ENCODE measurements around the gene ZNF644.
A peak's percentile ranks its signal among the peaks of the same experiment; 100 is the strongest.
"Not testable (repeated sequence)": the region's sequence is repeated elsewhere in the genome, so short reads cannot be mapped to it uniquely, and the experiment has no call there.

The ZNF644 gene

GRCh38 chr1:91021686-91022517, at the start of gene ZNF644:
Gene ZNF644 (minus strand): TSS chr1:91022035. CDS start chr1:90982353, 39,682 bp downstream.
- peak; percentile 93 for DNase-seq
- no peak for TF ChIP-seq GATA1 (IDR thresholded peaks at IDR 0.05; ENCODE audit: low read depth, low read length)
- TF ChIP-seq POLR2A (IDR thresholded peaks at IDR 0.05; ENCODE audit: low read length) = peak; percentile 89

GRCh38 chr1:91070298-91070697, 48.5 kb upstream of the ZNF644 start:
- no peak for DNase-seq
- TF ChIP-seq POLR2A (IDR thresholded peaks at IDR 0.05; ENCODE audit: low read length) (no peak), GATA1 (IDR thresholded peaks at IDR 0.05; ENCODE audit: low read depth, low read length) (no peak)

GRCh38 chr1:91066538-91066937, 44.7 kb upstream of the ZNF644 start:
- no peak for DNase-seq
- TF ChIP-seq POLR2A (IDR thresholded peaks at IDR 0.05; ENCODE audit: low read length) (no peak), GATA1 (IDR thresholded peaks at IDR 0.05; ENCODE audit: low read depth, low read length) (no peak)

GRCh38 chr1:91065337-91065736, 43.5 kb upstream of the ZNF644 start:
- TF ChIP-seq GATA1 (IDR thresholded peaks at IDR 0.05; ENCODE audit: low read depth, low read length) (no peak), POLR2A (IDR thresholded peaks at IDR 0.05; ENCODE audit: low read length) (no peak)
- no peak for DNase-seq

GRCh38 chr1:91063403-91063802, 41.6 kb upstream of the ZNF644 start:
- not testable (repeated sequence) for DNase-seq

GRCh38 chr1:91059157-91059556, 37.3 kb upstream of the ZNF644 start:
- no peak for DNase-seq
- no peak for TF ChIP-seq GATA1 (IDR thresholded peaks at IDR 0.05; ENCODE audit: low read depth, low read length)
- TF ChIP-seq POLR2A (IDR thresholded peaks at IDR 0.05; ENCODE audit: low read length) = no peak

- no peak for DNase-seq
- TF ChIP-seq POLR2A (IDR thresholded peaks at IDR 0.05; ENCODE audit: low read length) (no peak), GATA1 (IDR thresholded peaks at IDR 0.05; ENCODE audit: low read depth, low read length) (no peak)
Measured at GRCh38 chr1:91057784-91058183, 35.9 kb upstream of the ZNF644 start.

GRCh38 chr1:91054780-91055481, 33.1 kb upstream of the ZNF644 start:
- DNase-seq = no peak
- TF ChIP-seq GATA1 (IDR thresholded peaks at IDR 0.05; ENCODE audit: low read depth, low read length) = no peak
- TF ChIP-seq POLR2A (IDR thresholded peaks at IDR 0.05; ENCODE audit: low read length) = no peak

GRCh38 chr1:91053630-91054029, 31.8 kb upstream of the ZNF644 start:
- no peak for TF ChIP-seq POLR2A (IDR thresholded peaks at IDR 0.05; ENCODE audit: low read length)
- DNase-seq = no peak

GRCh38 chr1:91049551-91049950, 27.7 kb upstream of the ZNF644 start:
- not testable (repeated sequence) for DNase-seq

GRCh38 chr1:91046766-91047165, 24.9 kb upstream of the ZNF644 start:
- TF ChIP-seq GATA1 (IDR thresholded peaks at IDR 0.05; ENCODE audit: low read depth, low read length) = no peak
- TF ChIP-seq POLR2A (IDR thresholded peaks at IDR 0.05; ENCODE audit: low read length) = no peak
- DNase-seq = no peak

GRCh38 chr1:91045284-91045683, 23.4 kb upstream of the ZNF644 start:
- no peak for DNase-seq
- no peak for TF ChIP-seq POLR2A (IDR thresholded peaks at IDR 0.05; ENCODE audit: low read length)
- no peak for TF ChIP-seq GATA1 (IDR thresholded peaks at IDR 0.05; ENCODE audit: low read depth, low read length)

GRCh38 chr1:91044776-91045175, 22.9 kb upstream of the ZNF644 start:
- not testable (repeated sequence) for DNase-seq

- not testable (repeated sequence) for DNase-seq
Measured at GRCh38 chr1:91042372-91042771, 20.5 kb upstream of the ZNF644 start.

- TF ChIP-seq POLR2A (IDR thresholded peaks at IDR 0.05; ENCODE audit: low read length) (no peak), GATA1 (IDR thresholded peaks at IDR 0.05; ENCODE audit: low read depth, low read length) (no peak)
- DNase-seq = no peak
Measured at GRCh38 chr1:91038582-91038981, 16.7 kb upstream of the ZNF644 start.

Data from erythroblast (primary cell).